ENCODE data around the gene USP6NL.

Gene USP6NL

DNA sequence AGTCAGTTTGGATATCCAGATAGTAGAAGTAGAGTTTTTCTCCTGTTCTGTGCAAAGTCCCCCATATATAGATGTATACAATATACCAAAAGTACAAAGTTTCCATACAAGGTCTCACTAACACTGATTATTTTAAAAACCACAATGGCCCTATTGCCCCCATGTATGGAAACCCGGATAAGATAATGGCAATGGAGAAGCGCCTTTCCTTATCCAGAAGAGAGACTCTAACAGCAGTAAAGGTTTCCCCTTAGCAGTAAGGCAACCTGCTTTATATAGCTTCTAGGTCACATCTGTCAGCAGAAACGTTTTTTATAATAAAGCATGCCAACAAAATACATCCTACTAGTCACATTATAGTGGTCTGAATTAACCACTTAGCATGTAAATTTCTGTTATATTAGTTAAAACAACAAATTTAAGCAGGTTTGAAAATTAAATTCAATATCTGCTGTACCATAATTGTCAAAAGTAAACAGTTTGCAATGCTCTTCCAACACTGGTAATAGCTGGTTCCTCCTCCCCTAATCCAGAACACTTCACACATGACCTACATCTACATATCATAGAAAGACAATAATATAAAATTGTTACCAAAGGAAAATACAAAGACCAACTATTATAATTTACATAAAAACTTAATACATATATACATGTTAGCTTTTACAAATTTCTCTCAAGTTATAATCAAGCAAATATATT lies 22.4 kb downstream of the USP6NL start:
- DNase-seq = no peak

DNA sequence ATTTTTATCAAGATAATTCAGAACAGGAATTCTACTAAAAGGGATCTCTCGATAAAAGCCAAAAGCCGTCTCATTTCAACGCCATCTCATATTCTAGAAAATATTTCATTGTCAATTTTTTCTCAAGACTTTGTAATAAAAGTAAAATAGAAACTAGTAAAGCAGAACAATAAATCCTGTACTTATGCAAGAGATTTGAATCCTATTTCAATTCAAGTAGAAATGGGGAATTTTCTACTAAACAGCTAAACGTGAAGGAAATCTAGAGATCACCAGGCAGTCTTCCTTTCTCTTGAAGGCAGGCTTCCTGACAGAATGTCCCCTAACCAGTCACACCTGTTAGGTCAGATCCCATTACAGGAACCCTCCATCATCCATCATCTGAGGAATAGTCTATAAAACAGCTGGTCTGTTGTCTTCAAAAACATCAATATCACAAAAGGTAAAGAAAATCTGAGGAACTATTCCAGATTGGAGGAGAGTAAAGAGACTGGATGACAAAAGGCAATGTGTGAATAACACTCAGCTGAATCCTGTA lies 23.7 kb downstream of the USP6NL start:
- no peak for DNase-seq

DNA sequence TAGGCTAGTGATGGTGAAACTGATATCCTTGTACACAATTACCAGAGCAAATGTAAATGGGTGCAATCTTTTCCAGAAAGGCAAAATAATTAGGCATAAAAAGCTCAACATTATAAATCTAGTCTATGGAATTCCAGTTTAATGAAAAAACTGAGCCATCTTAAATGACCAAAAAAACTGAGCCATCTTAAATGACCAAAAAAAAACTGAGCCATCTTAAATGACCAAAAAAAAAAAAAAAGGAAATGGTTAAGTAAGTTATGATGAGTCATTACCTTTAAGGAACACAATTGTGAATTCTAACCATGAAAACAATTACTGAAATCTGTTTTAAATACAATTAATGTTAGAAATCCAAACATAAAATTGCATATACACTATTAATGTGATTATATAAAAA lies 25.3 kb downstream of the USP6NL start:
- no peak for DNase-seq

DNA sequence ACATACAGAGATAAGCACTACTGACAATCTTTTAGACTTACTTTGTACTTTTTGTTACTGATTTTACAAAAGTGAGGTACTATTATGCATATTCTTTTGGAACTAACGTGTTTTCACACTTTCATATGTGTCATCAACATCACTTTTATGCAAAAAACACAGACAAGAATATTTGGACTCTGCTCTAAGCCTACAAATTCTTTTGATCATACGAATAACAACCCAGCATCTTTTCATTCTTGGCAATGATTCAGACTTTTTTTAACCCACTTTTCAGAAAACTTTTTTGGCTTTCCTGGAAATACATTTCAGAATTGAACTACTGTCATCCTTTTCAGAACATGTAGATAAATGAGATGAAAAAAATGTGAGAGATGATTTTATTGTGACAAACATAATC lies 30.2 kb downstream of the USP6NL start:
- DNase-seq = no peak

DNA sequence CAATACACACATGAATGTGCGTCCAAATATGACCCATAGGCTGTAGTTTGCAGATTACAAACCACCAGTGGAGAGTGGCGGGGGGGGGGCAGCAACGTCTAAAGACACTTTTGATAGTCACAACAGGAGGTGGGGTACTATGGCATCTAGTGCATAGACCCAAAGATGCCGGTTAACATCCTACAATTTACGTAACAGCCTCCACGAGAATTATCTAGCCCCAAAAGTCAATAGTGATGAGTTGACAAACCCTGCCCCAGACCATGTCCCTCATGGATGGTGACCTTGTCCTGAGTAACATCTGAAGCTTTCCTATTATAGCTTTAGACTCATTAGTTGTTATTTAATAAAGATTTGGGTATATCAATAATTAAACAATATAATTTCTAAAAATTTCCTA lies 31.6 kb downstream of the USP6NL start:
- DNase-seq = no peak

DNA sequence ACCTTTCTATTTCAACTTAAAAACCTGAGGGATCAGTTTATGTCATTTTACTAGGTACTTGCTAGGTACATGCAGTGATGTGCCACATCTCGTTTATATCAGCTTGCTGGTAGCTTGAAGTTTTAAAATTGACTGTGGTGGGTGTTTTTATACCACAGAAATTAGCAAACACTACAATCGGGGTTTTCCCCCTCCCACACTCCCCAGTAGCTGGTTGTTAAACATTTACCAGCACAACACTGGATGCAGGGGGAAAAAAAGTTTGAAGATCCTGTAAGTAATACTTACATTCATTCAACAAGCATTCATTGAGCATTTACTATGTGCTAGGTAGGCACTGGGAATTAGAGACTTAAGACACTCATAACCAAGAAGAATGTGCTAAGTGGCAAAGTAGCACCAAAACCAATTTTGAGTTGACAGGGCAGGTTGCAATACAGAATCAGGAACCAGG lies 32.6 kb downstream of the USP6NL start:
- DNase-seq = no peak

DNA sequence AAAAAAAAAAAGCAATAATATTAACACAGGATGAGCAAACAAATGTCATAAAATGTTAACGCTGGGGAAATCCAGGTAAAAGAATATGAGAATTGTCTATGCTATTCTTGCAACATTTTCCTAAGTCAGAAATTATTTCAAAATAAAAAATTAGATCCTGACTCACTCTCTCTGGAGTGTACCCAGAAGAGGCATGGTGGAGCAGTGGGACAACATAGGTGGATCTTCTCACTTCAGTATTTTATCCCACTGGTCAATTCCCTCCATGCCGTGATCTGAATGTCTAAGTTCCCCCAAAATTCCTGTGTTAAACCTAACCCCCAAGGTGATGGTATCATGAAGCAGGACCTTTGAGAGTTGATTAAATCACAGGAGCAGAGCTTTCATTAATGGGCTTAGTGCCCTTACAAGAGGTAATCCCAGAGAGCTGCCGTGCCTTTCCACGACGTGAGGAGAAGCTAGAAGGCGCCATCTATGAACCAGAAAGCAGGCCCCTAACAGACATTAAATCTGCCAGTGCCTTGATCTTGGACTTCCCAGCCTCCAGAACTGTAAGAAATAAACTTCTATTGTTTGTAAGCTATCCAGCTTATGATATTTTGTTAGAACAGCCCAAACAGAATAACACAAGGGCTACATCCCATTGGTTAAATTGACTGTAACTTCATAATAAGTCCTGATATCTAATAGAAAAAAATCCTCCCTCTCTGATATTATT lies 35.2 kb downstream of the USP6NL start:
- no peak for DNase-seq

DNA sequence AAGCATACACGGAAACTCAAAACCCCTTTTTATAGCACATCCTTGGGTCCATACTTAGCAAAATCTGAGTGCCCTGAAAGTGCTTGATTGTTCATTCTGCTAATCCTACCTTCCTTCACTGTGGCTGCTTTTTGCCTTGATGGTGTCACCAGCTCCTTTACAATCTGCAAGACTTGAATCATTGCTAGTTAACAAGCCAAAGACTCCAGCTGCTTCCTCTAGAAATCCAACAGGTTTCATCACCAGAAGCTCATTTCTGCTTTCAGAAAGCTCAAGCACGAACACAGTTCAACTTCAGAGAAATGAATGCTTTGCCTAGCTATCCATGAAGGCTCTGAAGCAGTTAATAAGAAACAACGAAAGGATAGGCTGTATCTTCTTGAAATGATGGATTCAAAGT lies 38.0 kb downstream of the USP6NL start:
- no peak for DNase-seq

DNA sequence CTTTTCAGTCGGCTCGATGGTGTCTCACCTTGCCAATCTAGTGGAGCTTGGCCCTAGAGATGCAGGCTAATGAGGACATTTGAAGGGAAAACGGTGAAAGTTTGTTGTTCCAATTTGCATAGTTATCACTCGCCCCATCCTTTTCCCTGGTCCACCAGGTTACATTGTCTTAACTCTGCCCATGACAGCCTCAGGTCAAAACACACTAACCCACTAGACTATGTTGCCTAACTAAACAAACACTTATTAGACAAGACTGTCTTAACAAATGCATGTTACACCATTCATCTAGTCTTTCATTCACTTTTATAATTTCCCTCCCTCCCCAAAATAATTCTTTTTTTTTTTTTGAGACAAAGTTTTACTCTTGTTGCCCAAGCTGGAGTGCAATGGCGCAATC lies 40.7 kb downstream of the USP6NL start:
- DNase-seq = no peak

DNA sequence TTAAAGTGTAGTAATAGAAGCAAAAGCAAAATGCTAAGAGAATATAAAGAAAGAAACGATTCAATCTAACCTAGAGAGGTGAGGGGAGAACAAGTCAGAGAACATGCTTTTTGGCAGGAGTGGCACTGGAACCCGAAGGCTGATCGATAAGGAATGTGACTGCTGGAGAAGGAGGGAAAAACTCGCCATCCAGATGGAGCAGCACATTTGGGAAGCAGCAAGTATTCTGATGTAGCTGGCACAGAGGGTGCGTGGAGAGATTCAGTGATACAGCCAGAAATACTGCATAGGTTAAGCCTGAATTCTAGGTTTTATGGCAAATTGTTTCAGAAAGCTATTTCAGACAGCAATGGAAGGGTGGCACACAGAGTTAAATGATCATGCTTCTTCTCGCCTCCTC lies 42.0 kb downstream of the USP6NL start:
- DNase-seq = no peak

DNA sequence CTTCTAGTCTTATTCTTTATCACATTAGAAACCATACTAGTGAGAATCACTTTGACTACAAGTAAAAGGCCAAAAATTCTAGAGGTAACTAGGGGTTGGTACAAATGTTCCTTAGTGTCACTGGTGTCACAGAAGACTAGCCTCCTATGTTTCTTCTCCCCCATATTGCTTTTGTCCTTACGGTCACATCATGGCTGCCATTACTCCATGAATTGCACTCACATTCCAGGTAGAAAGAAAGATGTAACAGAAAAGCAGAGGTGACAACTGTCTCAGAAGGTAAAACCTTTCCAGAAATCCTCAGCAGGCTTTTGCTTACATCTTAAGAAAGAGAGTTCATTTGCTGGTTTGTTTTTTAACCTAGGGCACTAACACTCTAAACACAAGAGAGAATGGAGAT lies 42.9 kb downstream of the USP6NL start:
- DNase-seq = no peak

DNA sequence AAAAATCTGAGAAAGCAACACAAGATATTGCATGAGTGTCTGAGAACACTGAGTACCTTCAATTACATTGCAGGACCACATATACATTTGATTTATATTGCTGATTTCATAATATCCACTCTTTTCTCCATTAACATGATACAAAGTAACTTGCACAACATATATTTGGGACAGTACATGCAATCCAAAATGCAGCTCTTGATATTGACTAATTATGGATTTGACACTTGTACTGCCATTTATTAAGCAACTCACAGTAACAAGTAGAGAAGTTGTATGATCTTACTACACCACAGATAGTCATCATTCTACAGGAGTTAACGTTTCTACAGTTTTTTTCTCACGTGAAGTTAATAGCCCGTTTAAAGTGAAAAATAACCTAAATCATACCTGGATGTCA lies 46.7 kb downstream of the USP6NL start:
- DNase-seq = no peak

DNA sequence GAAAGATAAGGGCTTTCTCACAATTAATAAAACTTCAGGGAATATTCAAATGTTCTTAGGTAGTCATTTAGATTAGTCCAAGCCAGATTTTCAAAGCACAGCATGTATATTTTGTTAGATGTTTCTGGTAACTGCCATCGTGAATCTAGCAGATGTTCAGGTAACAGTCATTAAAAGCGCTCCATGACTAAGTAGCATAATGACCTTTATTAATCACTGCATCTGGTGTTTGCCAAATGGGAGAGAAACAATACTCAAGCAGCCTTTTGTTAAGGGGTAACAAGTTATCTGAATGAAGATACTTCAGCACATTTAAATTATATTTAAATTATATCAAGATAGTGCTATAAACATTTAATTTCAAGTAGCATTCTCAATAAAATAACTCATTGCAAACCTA lies 47.5 kb downstream of the USP6NL start:
- DNase-seq = no peak

DNA sequence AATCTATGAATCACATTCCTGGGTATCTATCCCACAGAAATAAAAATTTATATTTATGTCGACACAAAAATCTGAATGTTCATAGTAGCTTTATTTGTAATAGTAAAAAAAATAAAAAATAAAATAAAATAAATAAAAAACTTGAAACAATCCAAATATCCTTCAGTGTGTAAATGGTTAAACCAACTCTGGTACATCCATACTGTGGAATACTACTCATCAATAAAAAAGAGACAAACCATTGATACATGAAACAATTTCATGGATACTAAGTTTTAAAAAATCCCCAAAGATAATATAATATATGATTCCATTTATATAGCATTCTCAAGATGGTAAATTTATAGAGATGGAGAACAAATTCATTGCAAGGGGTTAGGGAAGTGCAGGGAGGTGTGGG lies 48.6 kb downstream of the USP6NL start:
- no peak for DNase-seq

DNA sequence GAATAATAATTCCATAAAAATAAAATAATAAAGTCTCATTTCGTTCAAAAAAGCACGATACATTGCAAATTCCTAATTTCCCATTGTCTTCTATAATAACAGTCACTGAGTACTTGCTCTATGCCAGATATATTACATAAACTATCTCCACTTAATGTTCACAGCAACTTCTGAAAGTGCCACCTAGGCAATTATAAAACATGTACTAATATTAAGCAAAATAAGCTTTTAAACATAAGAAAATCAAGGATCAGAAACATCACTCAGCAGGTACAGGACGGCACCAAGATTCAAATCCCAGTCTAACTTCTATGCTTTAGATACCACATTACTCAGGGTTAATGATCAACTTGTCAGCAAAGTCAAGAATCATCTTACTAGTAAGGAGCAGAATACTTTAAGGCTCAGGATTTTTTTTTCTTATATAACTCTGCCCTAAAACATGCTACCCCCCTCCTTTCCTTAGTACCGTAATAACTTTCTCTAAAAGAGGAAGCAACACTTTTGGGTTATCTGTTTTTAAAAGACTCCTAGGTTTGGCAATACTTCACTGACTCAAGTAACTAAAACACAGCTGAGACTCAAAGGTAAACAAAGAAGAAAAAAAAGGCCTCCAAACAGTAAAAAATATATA lies 51.3 kb downstream of the USP6NL start:
- no peak for DNase-seq

DNA sequence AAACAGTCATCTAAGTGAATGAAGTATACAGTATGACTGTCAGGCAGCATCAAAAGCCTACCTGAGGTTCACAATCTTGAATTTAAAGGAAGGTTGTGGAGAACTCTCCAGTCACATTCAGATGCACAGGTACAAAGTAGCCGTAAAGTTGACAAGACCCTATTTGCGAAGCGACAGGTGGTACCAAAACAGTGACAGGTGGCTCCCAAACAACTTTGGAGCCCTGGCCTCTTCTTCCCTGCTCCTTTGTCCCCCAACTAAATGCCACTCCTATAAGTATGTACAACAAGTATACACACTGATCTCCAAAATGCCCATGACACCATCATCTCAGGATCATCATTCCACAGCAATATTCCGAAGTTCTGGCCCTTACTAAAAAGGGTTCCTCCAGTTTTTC lies 53.5 kb downstream of the USP6NL start:
- DNase-seq = no peak

DNA sequence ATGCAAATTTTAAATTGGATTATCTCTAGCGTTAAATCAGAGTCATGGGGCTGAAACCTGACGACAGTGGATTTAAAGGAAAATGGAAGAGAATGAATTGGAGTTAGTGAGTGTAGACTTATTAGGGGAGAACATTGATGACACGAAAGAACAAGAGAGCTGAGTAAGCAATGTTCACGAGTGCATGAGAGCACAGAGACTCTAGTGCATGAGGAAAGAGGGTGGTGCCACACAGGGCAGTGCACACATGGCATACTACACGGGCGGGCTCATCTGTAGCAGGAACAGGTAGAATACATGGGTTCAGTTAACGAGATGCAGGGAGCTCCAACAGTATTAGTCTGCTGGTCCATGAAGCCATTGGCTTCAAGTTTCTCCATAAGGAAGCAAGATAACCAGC lies 53.9 kb downstream of the USP6NL start:
- DNase-seq = no peak

DNA sequence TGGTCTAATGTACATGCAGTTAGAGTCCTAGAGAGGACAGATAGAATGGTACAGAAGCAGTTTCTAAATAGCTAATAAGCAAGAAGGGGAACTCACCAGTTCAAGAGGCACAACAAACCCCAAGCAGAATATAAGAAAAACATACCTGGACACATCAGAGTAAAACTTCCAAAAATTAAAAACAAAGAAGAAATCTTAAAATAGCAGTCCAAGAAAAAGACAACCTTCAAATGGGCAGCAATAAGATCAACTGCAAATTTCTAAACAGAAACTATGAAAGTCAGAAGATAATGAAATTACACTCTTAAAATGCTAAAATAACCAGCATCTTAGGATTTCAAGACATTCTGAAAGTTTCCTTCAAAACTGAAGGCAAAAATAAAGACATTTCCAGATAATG lies 55.9 kb downstream of the USP6NL start:
- no peak for DNase-seq

DNA sequence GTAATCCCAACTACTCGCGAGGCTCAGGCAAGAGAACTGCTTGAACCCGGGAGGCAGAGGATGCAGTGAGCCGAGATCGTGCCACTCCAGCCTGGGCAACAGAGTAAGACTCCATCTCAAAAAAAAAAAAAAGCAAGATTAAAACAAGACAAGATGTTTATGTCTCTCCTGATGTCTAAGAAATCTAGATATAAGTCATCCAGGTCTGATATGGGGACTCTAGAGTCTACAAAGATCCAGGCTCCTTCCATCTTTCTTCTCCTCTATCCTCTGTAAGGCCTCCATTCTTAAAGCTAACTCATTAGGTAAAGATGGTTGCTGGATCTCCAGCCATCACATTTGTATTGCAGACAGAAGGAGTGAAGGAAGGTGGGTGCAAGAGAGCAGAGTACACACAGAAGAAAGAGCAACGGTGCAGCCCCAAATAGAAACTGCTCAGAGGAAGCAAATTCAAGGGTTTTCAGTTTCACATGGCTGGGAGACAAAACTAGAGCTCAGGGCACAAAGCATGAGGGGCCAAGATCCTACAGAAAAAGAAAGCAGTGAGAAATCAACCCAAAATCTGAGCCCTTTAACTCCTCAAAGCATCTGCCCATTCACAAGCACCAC lies 57.6 kb downstream of the USP6NL start:
- DNase-seq = no peak

DNA sequence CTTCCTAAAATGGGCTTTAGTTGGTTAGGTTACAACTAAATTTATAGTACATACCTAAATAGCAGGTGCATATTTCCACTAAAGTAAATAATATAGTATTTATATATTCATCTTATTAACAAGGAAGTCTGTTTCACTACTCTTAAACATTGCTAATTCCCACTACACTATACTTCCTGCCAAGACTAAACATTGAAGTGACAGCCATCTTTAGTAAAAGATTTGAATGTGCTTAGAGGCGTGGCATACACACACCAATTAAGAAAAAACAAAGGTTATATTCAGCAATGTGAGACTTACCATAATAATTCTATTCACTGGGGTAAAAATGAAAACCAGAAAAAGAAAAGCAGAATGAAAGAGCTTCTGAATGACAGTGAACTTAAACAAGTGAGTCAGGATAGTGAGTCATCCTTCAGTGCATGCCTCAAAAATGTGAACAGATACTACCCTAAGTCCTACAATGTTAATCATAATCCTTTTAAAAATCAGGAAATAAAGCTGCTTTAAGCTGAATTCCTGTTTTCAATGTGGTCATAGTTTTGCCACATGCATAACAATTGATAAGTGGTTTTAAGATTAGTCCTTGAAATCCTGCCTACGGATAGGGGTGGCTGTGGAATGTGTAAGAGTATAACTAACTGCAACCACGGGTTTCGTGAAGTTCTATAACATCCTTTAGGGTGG lies 59.4 kb downstream of the USP6NL start:
- DNase-seq = peak; percentile 83

DNA sequence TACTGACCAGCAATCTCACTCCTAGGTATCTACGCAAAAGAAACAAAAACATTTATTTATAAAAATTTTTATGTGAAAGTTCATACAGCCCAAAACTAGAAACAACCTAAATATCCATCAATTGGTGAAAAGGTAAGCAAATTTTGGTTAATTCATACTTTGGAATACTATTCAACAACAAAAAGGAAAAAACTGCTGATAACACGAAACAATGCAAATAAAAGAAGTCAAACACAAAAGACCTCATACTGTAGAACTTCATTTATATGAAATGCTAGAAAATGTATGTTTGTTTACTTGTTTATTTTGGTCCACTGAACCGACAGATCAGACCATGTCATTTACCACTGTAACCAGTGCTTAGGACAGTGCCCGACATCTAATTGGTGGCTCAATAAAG lies 60.3 kb downstream of the USP6NL start:
- no peak for DNase-seq

DNA sequence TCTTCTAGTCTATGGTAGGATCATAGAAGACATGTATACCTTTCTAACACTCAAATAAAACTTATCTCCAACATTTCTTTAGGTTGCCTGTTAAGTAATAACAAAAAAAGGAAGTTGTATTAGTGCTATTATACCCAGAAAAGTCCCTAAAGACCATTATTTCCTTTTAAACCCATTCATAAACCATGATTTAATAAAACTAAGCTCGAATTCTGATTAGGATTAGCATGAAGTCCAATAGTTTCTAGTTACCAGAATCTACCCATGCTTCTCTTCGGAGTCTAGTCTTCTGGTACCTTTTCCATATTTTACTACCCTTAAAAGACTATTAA lies 62.7 kb downstream of the USP6NL start:
- no peak for DNase-seq

Measured in NCI-H226 (cell line).